Amygdala (tissue), 56 donors: ENCODE results near the gene WDFY3.

Source experiments
- DNase-seq, 56 donors: peaks; one replicate each; lab custom pipeline; 2025; lab: John Stamatoyannopoulos, UW

The WDFY3 gene

GRCh38 chr4:84914686-84915395 is 51.6 kb downstream of the WDFY3 start:
- DNase-seq, result no peak

GRCh38 chr4:84913176-84913575 is 53.3 kb downstream of the WDFY3 start:
- DNase-seq, result no peak

GRCh38 chr4:84912741-84913140 is 53.7 kb downstream of the WDFY3 start:
- DNase-seq, result no peak

DNA sequence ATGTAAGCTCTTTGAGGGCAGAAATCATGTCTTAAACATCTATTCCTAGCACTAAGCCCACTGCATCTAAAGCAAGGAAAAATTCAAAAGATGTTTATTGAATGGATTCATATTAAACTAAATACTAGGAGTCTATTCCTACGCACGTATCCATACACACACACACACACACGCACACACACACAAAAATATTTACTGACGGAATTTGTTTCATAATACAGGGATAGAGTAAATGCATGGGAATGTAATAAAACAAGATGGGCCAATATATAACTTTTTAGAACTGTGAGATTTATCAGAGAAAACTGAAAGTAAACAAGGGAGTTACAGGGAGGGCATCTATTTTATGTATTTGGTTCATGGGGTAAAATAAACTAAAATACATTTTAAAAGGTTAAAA is 57.6 kb downstream of the WDFY3 start:
- no peak for DNase-seq

GRCh38 chr4:84907145-84907544 is 59.3 kb downstream of the WDFY3 start:
- DNase-seq, result no peak

- no peak for DNase-seq
Observed at GRCh38 chr4:84905646-84906045, 60.8 kb downstream of the WDFY3 start.

- no peak for DNase-seq
Observed at GRCh38 chr4:84901740-84902281, 64.7 kb downstream of the WDFY3 start.

DNA sequence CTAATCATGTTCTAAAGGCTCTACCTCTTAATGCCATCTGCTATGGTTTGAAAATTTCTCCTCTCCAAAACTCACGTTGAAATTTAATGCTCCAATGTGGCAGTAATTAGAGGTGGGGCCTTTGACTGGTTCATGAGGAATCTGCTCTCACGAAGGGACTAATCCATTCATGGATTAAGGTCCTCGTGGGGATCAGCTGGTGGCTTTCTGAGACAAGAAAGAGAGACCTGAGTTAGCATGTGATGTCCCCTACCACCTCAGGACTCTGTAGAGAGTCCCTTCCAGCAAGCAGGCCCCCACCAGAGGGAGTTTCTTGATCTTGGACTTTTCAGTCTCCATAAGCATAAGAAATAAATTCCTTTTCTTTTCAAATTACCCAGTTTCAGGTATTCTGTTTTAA is 65.3 kb downstream of the WDFY3 start:
- no peak for DNase-seq

DNA sequence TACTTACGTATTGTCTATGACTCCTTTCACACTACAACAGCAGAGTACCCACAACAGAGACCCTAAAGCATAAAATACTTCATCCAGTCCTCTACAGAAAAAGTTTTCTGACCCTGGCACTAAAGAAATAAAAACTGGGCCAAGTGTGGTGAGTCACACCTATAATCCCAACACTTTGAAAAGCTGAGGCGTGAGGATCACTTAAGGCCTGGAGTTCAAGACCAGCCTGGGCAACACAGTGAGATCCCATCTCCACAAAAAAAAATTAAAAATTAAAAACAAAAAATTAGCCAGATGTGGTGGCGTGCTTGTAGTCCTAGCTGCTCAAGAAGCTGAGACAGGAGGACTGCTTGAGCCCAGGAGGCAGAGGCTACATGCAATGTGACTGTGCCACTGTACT is 66.9 kb downstream of the WDFY3 start:
- DNase-seq, result no peak

DNA sequence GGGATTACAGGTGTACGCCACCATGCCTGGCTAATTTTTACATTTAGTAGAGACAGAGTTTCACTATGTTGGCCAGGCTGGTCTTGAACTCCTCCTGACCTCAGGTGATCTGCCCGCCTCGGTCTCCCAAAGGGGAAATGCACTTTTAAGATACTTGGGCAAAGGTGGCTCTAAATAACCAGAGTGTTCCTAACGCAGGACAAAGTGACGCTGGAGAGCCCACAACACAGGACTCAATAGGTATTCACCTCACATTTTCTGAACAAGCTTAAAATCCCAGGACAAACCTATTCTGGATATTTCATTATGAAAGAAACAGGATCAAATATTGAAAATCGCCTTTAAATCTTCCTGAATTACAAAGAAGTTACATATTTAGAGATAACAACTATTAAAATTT is 69.0 kb downstream of the WDFY3 start:
- DNase-seq, result no peak

DNA sequence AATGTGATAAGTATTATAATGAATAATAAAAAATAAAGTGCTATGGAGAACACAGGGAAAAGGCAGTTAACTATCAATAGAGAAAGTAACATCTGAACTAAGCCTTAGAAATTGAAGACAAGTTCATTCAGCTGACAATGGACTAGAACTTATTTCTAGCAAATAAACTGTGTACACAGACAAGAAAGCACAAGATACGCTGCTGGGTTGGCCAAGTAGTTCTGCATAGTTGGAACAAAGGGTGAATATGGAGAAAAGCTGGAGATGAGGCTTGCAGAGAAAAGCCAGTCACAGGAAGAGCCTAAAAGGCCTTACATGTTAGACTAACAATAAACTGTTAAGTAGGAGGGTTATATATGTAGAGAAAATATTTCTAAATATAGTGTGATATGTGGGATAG is 71.2 kb downstream of the WDFY3 start:
- DNase-seq, result no peak

DNA sequence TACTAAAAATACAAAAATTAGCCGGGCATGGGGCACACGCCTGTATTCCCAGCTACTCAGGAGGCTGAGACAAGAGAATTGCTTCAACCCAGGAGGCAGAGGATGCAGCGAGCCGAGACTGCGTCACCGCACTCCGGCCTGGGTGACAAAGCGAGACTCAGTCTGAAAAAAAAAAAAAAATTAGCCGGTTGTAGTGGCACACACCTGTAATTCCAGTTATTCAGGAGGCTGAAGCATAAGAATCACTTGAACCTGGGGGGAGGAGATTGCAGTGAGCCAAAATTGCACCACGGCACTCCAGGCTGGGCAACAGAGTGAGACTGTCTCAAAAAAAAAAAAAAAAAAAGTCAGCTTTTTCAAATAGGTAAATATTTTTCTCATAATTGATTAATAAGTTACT is 71.9 kb downstream of the WDFY3 start:
- no peak for DNase-seq

GRCh38 chr4:84892950-84893349 is 73.5 kb downstream of the WDFY3 start:
- no peak for DNase-seq

GRCh38 chr4:84887824-84888223 is 78.7 kb downstream of the WDFY3 start:
- no peak for DNase-seq

GRCh38 chr4:84879651-84880200 is 86.8 kb downstream of the WDFY3 start:
- DNase-seq, result no peak

DNA sequence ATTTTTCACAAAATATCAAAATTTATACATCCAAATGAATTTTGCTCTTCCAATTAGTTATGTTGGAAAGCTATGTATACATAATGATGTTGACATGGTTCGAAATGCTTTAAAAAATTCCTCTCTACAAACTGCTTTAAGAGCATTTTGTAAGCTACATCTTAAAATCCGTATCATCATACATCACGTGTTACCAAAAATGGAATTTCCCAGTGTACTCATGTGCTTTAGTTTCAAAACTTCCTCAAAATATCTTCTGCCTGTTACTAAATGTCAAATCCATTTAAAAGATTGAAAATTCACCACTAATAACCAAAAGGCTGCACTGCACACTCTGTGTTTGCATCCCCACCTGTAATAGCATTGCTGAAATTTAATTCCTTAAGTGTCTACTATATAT is 87.9 kb downstream of the WDFY3 start:
- DNase-seq, result no peak

- no peak for DNase-seq
Observed at GRCh38 chr4:84878090-84878489, 88.4 kb downstream of the WDFY3 start.

DNA sequence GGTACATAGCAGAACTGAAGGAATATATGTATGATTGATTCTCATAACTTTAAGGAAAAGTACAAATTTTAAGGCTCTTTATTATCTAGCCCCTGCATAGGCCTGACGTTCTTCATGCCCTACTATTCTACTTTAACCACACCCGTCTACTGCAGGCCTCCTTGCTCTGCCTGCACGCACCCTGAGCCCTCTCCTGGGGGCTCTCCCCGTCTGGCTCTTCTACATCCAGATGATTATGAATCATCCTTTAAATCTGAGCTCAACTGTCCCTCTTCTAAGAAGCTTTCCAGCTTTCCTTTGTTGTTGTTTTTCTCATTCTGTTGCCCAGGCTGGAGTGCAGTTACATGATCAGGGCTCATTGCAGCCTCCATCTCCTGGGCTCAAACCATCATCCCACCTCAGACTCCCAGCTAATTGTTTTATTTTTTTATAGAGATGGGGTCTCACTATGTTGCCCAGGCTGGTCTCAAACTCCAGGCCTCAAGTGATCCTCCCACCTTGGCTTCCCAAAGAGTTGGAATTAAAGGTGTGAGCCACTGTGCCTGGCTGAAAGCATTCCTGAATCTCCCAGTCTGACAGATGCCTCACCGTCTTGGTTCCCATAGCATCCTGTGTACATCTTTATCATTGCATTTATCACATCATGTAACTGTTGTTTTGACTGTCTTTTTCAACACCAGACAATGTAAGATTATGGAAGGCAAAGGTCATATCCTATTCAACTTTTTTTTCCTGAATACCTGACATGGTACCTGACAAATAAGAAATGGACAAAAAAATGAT is 89.2 kb downstream of the WDFY3 start:
- DNase-seq, result no peak

GRCh38 chr4:84875636-84876371 is 90.7 kb downstream of the WDFY3 start:
- DNase-seq, result no peak

DNA sequence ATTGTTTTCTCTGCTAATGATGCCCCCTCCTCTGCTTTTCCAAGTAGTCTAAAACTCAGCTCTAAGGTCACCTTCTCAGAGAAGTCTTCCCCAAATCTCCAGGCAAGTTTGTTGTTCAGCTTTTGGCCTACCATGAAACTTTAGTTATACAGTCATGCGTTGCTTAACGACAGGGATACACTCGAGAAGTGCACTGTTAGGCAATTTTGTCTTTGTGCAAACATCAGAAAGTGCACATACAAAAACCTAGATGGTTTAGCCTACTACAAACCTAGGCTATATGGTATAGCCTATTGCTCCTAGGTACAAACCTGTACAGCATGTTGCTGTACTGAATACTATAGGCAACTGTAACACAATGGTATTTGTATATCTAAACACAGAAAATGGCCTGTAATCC is 91.9 kb downstream of the WDFY3 start:
- no peak for DNase-seq
